ENCODE results near the gene AGBL4.

DNA sequence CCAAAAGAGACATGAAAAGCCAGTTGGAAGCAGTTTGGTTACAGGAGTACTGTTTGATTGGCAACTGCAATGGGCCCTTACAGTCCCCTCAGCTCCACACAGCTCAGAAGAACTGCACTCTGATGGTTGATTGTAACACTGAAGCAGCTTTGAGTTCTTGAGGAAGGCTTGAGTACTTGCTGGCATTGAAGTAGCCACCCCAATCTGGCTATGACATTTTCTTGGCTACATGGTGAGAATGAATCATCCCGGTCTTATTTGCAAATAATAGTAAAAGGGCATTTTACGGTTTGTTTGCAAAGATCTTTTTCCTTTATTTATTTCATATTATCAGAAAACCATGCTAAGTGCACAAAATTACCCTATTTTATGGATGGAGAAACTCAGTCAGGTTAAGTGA lies 1087.3 kb downstream of the AGBL4 start:
- TF ChIP-seq, protein P1, sequence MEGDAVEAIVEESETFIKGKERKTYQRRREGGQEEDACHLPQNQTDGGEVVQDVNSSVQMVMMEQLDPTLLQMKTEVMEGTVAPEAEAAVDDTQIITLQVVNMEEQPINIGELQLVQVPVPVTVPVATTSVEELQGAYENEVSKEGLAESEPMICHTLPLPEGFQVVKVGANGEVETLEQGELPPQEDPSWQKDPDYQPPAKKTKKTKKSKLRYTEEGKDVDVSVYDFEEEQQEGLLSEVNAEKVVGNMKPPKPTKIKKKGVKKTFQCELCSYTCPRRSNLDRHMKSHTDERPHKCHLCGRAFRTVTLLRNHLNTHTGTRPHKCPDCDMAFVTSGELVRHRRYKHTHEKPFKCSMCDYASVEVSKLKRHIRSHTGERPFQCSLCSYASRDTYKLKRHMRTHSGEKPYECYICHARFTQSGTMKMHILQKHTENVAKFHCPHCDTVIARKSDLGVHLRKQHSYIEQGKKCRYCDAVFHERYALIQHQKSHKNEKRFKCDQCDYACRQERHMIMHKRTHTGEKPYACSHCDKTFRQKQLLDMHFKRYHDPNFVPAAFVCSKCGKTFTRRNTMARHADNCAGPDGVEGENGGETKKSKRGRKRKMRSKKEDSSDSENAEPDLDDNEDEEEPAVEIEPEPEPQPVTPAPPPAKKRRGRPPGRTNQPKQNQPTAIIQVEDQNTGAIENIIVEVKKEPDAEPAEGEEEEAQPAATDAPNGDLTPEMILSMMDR (IDR thresholded peaks at IDR 0.05): no peak
- TF ChIP-seq POLR2A (IDR thresholded peaks at IDR 0.05; ENCODE audit: low read depth) (no peak), EP300 (IDR thresholded peaks at IDR 0.05) (no peak), POLR2AphosphoS5 (IDR thresholded peaks at IDR 0.05) (no peak)
